Measurements from ENCODE around the gene PSTPIP1.

PSTPIP1 gene

DNA sequence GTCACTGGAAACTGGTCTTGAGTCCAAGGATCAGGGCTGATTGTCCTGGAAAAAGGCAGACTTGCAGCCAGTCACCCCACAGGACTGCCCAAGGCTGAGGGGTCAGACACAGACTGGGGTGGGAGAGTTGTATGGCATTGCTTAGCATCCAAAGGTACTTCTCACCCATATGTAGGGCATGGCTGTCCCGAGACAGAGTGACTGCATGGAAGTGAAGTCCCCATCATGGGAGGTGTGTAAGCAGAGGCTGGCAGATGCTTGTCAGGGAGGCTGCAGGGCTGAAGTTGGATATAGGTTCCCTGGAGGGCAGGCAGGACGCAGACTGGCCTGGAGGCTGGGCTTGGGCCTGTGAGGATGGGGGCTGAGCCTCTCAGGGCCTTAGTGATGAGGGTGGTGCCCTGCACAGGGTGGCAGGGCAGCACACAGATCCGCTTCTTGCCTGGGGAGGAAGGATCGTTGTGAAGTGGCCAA is 31.1 kb downstream of the PSTPIP1 start:
- Histone ChIP-seq H3K4me1 (ENCODE audit: control insufficient read depth, insufficient read depth, low read length) (peaks cover 10% of the 10 kb centered on the region), H3K36me3 (ENCODE audit: control insufficient read depth, insufficient read depth, low read length) (no peaks in the 10 kb centered on the region), H3K9me3 (ENCODE audit: control insufficient read depth, low read length) (no peaks in the 10 kb centered on the region), H3K27me3 (ENCODE audit: control insufficient read depth, insufficient read depth, low read length, poor library complexity, severe bottlenecking) (no peaks in the 10 kb centered on the region), H3K4me3 (ENCODE audit: insufficient read depth, low read depth, low read length) (no peak overlapping the region), H3K27ac (ENCODE audit: insufficient read depth, low read depth, low read length, poor library complexity, severe bottlenecking) (no peak overlapping the region)
- WGBS, 2 experiments, result 90 to 93% methylated on average over 4 of the region's 4 CpGs

DNA sequence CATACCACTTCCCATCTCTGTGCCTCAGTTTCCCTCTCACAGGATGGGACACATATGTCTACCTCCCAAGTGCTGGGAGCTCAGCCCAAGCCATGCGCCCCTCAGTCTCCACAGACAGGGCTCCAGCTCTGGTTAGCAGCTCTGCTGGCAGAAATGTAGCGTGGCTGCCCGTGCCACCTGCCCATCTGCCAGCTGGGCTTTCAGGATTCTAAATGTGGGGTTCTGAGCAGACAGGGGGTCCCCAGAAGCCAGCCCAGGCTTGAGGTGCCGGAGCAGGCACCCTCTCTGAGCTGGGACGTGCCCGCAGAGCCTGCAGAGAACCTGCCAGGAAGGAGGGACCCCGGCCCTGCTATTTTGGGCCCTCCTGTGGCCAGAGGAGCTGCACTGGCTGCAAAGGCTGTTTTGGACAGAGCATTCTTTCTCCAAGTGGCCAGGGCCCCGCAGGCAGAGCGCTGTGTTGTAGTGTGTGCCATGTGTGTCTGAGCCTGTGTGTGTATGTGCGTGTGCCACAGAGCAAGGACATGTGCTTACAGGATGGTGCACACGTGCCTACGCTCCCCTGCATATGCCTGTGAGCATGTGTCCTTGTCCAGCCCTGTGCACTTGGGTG is 31.7 kb downstream of the PSTPIP1 start:
- no peaks in the 10 kb centered on the region for H3K36me3 ChIP-seq (ENCODE audit: control insufficient read depth, insufficient read depth, low read length)
- no peak overlapping the region for H3K27ac ChIP-seq (ENCODE audit: insufficient read depth, low read depth, low read length, poor library complexity, severe bottlenecking)
- H3K4me1 ChIP-seq (ENCODE audit: control insufficient read depth, insufficient read depth, low read length), result peaks cover 16% of the 10 kb centered on the region
- WGBS, 2 experiments, result 91 to 94% methylated on average over 12 of the region's 12 CpGs
- H3K4me3 ChIP-seq (ENCODE audit: insufficient read depth, low read depth, low read length), result no peak overlapping the region
- H3K27me3 ChIP-seq (ENCODE audit: control insufficient read depth, insufficient read depth, low read length, poor library complexity, severe bottlenecking), result no peaks in the 10 kb centered on the region
- no peaks in the 10 kb centered on the region for H3K9me3 ChIP-seq (ENCODE audit: control insufficient read depth, low read length)

DNA sequence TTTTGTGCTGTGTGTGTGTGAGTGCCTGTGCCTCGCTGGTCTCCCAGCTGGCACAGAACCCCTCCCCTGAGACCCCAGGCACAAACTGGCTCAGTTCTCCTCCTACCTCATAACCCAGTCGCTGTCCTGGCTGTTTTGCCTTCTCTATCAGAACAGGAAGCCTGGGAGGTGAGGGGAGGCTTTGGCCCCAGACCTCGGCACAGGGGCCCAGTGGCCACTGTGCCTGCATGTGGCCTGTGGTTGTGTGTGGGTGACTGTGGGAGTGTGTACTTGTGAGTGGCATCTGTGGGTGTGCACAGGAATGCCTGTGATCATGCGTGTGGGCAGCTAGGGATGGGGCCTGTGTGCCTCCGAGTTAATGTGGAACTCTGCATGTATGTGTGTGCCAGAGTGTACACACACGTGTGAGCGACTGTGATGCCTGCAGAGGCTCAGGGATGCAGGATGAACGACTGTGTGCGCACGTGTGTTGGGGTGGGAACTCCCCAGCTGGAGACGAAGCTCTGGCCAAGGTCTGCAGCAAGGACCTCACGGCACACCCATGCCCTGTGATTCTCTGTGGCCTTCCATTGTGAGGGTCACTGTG is 32.3 kb downstream of the PSTPIP1 start:
- Histone ChIP-seq H3K4me1 (ENCODE audit: control insufficient read depth, insufficient read depth, low read length) (peaks cover 18% of the 10 kb centered on the region), H3K27me3 (ENCODE audit: control insufficient read depth, insufficient read depth, low read length, poor library complexity, severe bottlenecking) (no peaks in the 10 kb centered on the region), H3K4me3 (ENCODE audit: insufficient read depth, low read depth, low read length) (no peak overlapping the region), H3K9me3 (ENCODE audit: control insufficient read depth, low read length) (no peaks in the 10 kb centered on the region), H3K27ac (ENCODE audit: insufficient read depth, low read depth, low read length, poor library complexity, severe bottlenecking) (no peak overlapping the region), H3K36me3 (ENCODE audit: control insufficient read depth, insufficient read depth, low read length) (no peaks in the 10 kb centered on the region)
- WGBS, 2 experiments, result 93 to 94% methylated on average over 11 to 12 of the region's 12 CpGs

DNA sequence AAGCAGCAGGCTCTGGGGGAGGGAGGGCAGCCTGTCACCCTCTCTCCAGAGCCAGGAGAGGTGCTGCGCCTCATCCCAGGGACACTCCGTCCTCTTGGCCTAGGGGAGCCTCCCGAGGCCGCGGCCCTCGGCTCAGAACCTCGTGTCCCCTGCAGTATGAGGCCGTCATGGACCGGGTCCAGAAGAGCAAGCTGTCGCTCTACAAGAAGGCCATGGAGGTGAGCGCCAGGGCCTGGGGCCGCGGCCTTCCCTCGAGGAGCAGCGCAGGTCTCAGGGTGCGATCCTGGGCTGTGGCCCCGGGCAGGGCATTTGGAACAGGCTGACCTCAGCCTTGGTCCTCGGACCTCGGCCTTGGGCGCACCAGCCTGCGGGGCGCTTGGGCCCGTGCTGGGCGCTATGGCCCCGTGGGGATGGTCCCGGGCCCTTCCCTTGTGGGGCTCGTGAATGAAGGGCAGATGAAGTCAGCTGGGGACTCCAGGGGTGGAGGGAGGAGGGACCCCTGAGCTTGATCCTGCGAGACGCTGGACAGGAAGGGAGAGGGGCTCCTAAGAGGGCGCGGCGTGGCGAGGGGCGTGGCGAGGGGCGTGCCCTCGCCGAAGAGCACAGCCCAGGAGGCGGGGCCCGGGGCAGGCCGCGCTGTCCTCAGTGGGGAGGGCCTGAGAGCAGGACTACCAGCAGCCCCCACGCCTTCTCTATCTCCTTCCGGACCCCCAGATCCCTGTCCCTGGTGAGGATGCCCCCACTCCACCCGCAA is 32.9 kb downstream of the PSTPIP1 start:
- no peak overlapping the region for H3K27ac ChIP-seq (ENCODE audit: insufficient read depth, low read depth, low read length, poor library complexity, severe bottlenecking)
- no peaks in the 10 kb centered on the region for H3K27me3 ChIP-seq (ENCODE audit: control insufficient read depth, insufficient read depth, low read length, poor library complexity, severe bottlenecking)
- WGBS, 2 experiments, result 83 to 85% methylated on average over 45 of the region's 45 CpGs
- H3K9me3 ChIP-seq (ENCODE audit: control insufficient read depth, low read length), result no peaks in the 10 kb centered on the region
- H3K4me3 ChIP-seq (ENCODE audit: insufficient read depth, low read depth, low read length), result no peak overlapping the region
- no peaks in the 10 kb centered on the region for H3K36me3 ChIP-seq (ENCODE audit: control insufficient read depth, insufficient read depth, low read length)
- H3K4me1 ChIP-seq (ENCODE audit: control insufficient read depth, insufficient read depth, low read length), result peaks cover 18% of the 10 kb centered on the region

DNA sequence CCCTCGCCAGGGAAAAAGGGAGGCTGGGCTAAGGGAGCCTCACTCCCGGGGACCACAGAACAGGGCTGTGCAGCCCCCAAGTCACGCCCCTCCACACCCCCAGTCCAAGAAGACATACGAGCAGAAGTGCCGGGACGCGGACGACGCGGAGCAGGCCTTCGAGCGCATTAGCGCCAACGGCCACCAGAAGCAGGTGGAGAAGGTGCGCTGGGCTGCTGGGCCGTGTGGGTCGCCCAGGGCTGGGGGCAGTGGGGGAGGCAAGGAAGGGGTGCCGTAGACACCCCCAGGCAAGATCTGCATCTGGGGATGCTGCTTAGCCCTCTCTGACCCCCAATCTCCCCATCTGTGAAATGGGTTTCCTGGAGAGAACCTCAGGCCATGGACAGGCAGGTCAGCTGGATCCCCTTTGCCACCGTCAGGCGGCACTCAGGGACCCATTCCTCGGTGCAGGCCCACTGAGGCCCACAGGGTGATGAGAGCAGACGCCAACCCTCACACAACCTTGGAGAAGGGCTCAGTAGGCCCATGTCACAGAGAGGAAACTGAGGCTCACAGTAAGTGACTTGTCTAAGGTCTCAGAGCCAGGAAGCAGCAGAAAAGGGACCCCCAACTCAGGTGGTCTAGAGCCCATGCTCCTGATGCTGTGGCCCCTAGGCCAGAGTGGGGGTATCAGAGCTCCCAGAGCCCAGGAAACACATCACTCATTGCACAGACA is 33.7 kb downstream of the PSTPIP1 start:
- H3K36me3 ChIP-seq (ENCODE audit: control insufficient read depth, insufficient read depth, low read length), result no peaks in the 10 kb centered on the region
- H3K27me3 ChIP-seq (ENCODE audit: control insufficient read depth, insufficient read depth, low read length, poor library complexity, severe bottlenecking), result no peaks in the 10 kb centered on the region
- no peak overlapping the region for H3K4me3 ChIP-seq (ENCODE audit: insufficient read depth, low read depth, low read length)
- H3K4me1 ChIP-seq (ENCODE audit: control insufficient read depth, insufficient read depth, low read length), result peaks cover 18% of the 10 kb centered on the region
- no peaks in the 10 kb centered on the region for H3K9me3 ChIP-seq (ENCODE audit: control insufficient read depth, low read length)
- no peak overlapping the region for H3K27ac ChIP-seq (ENCODE audit: insufficient read depth, low read depth, low read length, poor library complexity, severe bottlenecking)
- WGBS, 2 experiments, result 92 to 94% methylated on average over 22 of the region's 22 CpGs

DNA sequence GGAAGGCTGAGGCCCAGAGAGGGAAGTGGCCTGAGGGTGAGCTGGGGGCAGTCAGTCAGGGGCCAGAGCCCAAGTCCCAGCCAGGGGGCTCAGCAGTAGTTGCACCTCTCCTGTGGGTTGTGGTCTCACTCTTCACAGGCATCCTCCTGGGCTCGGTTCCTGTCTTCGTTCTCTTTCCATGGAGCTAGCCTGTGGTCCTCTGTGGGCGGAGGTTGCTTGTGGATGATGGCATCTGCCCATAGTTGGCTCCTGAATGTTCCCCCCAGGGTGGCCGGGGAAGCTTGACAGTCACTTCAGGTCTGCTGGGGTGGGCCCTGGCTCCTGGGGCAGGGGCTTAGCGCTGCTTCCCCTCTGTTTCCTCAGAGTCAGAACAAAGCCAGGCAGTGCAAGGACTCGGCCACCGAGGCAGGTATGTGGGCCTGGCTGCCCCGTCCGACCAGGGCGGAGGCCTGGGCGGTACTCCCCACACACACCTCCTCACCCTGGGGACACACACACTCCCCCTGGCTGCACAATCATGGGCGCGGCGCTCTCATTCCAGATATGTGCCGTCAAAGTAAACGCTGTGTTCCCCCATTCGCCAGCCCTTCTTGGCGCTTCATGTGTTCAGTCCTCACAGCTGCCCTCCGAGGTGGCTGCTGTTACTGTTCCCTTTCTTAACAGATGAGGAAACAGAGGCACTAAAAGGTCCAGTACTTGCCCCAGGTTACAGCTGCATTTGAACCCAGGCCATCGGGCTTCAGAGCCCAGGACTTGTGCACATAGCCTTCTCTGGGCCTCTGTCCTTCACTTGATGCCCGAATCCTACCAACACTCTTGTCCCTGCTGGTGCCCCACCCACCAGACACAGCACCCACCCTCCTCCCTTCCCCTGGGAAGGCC is 34.5 kb downstream of the PSTPIP1 start:
- Histone ChIP-seq H3K4me3 (ENCODE audit: insufficient read depth, low read depth, low read length) (no peak overlapping the region), H3K4me1 (ENCODE audit: control insufficient read depth, insufficient read depth, low read length) (peaks cover 24% of the 10 kb centered on the region), H3K9me3 (ENCODE audit: control insufficient read depth, low read length) (no peaks in the 10 kb centered on the region), H3K27me3 (ENCODE audit: control insufficient read depth, insufficient read depth, low read length, poor library complexity, severe bottlenecking) (no peaks in the 10 kb centered on the region), H3K27ac (ENCODE audit: insufficient read depth, low read depth, low read length, poor library complexity, severe bottlenecking) (no peak overlapping the region), H3K36me3 (ENCODE audit: control insufficient read depth, insufficient read depth, low read length) (no peaks in the 10 kb centered on the region)
- 90 to 91% methylated on average over 21 of the region's 21 CpGs for WGBS, 2 experiments

DNA sequence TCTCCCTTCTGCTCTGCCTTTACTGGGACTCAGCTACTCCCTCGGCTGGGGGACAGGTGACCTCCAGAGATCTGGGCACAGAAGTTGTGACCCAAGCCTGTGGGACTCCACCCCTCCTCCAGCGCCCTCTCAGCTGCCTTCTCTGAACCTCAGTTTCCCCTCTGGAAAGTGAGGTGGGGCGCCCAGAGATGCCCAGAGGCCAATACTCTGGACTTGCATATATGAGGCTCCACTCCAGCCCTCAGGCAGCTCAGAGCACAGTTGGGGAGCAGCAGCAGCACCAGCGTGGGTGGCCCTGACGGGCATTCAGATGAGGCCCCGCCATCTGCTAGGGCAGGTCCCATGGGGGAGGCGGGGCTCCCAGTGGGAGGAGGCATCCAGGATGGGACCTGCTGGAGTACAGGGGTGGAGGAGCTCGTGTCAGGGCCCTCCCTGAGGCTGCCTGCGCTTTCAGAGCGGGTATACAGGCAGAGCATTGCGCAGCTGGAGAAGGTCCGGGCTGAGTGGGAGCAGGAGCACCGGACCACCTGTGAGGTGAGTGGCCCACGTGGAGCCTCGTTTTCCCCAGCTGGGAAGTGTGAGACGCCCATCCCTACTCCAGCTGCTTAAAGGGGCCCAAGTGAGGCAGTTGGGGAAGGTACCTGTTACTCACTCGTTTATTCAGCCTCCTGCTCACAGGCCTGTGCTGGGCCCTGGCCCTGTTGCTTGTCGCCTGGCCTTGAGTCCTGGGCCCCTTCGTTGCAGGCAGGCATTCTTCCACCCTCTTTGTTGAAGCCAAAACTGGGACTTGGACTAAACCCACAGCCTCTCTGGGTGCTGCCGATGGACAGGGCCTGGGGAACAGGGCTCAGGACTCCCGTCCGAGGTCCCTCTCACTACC is 35.4 kb downstream of the PSTPIP1 start:
- H3K27me3 ChIP-seq (ENCODE audit: control insufficient read depth, insufficient read depth, low read length, poor library complexity, severe bottlenecking), result no peaks in the 10 kb centered on the region
- no peaks in the 10 kb centered on the region for H3K9me3 ChIP-seq (ENCODE audit: control insufficient read depth, low read length)
- H3K27ac ChIP-seq (ENCODE audit: insufficient read depth, low read depth, low read length, poor library complexity, severe bottlenecking), result no peak overlapping the region
- no peak overlapping the region for H3K4me3 ChIP-seq (ENCODE audit: insufficient read depth, low read depth, low read length)
- WGBS, 2 experiments, result 73% methylated on average over 22 of the region's 22 CpGs
- peaks cover 31% of the 10 kb centered on the region for H3K4me1 ChIP-seq (ENCODE audit: control insufficient read depth, insufficient read depth, low read length)
- no peaks in the 10 kb centered on the region for H3K36me3 ChIP-seq (ENCODE audit: control insufficient read depth, insufficient read depth, low read length)

DNA sequence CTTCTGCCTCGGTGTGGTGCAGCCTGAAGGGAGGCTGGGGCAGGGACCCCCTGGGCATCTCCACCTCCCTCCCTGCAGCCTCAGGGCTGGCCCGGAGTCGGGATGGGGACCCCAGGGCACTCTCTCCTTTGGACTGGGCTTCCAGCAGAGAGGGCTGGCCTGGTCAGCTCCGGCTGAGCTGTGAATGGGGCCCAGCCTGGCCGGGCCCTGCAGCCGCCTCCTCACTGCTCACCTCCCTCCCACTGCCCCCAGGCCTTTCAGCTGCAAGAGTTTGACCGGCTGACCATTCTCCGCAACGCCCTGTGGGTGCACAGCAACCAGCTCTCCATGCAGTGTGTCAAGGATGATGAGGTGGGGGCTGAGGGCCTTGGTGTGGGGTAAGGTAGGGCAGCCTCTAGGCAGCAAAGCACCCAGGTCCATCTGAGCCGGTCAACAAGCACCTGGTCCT is 36.0 kb downstream of the PSTPIP1 start:
- Histone ChIP-seq H3K27ac (ENCODE audit: insufficient read depth, low read depth, low read length, poor library complexity, severe bottlenecking) (no peak overlapping the region), H3K36me3 (ENCODE audit: control insufficient read depth, insufficient read depth, low read length) (no peaks in the 10 kb centered on the region), H3K9me3 (ENCODE audit: control insufficient read depth, low read length) (no peaks in the 10 kb centered on the region), H3K4me3 (ENCODE audit: insufficient read depth, low read depth, low read length) (no peak overlapping the region), H3K4me1 (ENCODE audit: control insufficient read depth, insufficient read depth, low read length) (peaks cover 31% of the 10 kb centered on the region), H3K27me3 (ENCODE audit: control insufficient read depth, insufficient read depth, low read length, poor library complexity, severe bottlenecking) (no peaks in the 10 kb centered on the region)
- 60 to 65% methylated on average over 10 of the region's 10 CpGs for WGBS, 2 experiments
